T follicular helper cell (primary cell): ENCODE data around the gene MFSD6.
"Not testable (repeated sequence)": the region's sequence is repeated elsewhere in the genome, so short reads cannot be mapped to it uniquely, and the experiment has no call there.

Source experiments
- DNase-seq: peaks from one replicate; pipeline ENCODE4 v3.0.0-alpha.2; 2020; ENCODE audit warnings: low read depth

The MFSD6 gene

GRCh38 chr2:190501702-190502407, 93.7 kb downstream of the MFSD6 start:
- DNase-seq, result no peak

GRCh38 chr2:190503088-190503487, 94.9 kb downstream of the MFSD6 start:
- no peak for DNase-seq

GRCh38 chr2:190504912-190505311, 96.8 kb downstream of the MFSD6 start:
- DNase-seq, result no peak

DNA sequence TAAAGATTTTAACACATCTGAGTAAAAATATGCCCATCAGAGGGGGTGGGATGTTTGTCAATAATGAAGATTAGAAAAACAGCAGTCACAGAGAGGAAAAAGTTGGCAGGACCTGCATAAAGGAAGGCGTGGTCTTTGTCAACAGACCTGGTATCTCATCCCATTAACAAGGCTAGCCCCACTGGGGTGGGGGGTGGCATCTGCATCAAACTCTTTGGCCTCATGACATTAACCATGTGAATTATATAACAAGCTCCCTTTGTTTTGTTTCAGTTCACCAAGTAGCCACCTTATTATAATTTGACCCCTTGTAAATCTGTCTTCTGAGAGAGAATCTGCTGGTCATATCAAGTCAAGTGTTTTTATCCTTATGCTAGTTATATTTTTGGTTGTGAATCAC, 97.5 kb downstream of the MFSD6 start:
- DNase-seq, result no peak

DNA sequence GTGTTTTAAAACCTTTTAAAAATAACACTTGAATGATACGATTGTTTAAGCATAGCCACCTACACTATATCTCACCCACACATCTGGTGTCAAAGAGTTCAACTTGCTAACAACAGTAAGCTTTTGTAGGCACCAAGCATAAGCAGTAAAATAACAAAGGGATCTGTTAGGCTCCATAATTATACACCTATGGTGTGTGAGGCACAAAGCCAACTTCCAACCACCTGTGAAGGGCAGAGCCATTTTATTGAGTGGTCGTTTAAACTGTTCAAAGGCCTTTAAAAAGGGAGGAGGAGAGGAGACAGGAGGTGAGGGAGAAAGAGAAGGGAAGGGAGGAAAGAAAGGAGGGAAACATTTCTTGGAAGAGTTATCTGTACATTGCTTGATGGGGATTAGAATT, 98.5 kb downstream of the MFSD6 start:
- no peak for DNase-seq

DNA sequence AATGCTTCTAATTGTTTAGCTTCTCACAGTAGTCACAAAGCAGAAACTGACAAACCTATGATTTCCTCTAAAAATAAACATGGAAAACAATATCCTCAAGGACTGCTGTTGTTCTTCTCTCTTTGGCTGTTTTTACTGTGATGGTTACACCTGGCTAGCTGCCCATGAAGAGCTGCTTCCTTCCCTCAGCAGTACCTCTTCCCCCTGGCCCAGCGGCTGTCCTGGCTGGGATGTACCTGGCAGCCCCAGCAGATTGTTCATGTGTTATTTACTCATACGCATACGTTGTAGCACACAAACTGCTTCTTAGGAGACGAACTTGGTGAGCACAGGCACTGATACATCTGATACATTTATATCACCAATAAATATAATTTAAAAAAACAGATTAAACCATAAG, 99.0 kb downstream of the MFSD6 start:
- no peak for DNase-seq

GRCh38 chr2:190509895-190510294, 101.7 kb downstream of the MFSD6 start:
- not testable (repeated sequence) for DNase-seq

DNA sequence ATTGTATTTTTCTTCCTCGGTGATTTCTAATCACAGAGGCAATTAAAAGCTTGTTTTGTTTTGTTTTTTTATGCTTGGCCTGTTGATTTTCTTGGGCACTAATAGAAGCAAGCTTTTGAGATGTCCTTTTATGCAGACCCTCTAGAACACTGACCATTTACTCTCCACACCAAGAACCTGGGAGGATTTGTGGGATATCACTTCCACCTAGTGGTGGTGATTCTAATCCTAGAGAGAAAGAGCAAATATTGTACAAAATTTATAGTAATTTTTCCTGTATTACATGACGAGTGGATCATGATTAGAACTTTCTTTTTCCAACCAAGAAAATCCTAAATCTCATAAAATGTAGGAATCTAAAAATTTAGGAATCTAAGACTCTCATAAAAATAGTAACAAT, 102.9 kb downstream of the MFSD6 start:
- no peak for DNase-seq

DNA sequence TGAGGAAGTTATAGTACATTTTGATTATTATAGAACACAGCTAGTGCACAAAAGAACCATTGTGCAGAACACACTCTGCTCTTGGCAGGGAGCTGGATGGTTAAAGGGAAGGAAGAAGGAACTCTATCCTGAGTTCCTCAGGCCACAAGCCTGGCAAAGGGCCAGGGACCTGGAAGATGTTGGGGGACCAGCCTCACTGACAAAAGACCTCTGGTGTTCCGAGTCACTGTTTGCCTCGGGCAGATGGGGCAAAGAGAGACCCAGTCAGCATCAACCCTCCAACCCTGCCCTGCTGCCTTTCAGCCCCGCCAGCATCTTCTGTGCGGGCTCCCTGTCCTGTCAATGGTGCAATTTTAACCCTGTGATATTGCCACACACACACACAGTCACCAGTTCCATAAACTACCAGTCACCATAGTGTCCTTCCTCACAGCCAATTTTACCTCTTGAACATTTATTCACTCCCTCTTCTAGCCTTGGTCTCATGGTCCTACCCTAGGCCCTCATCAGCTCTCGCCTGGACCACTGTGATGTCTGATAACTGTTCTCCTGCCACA, 104.5 kb downstream of the MFSD6 start:
- DNase-seq, result no peak

- DNase-seq, result no peak
Measured at GRCh38 chr2:190513877-190514276, 105.7 kb downstream of the MFSD6 start.

GRCh38 chr2:190514676-190515075, 106.5 kb downstream of the MFSD6 start:
- no peak for DNase-seq

DNA sequence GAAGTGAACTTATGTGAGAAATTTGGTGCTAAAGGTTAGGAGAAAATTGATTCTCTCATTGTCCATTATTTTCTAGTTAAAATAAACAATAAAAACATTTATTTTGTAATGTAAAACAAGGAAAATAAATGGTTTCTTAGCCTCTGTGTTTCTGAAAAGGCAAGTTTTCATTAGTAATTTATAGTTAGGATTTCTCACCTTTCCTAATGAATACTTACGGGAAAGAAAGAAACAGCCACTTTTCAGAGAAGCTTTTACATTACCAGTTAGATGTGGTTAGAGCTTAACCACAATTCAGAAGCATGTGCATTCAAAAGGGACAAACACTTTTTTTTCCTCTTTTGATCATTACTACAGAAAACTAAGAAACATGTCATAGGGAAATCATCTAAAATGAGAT, 107.5 kb downstream of the MFSD6 start:
- no peak for DNase-seq

- no peak for DNase-seq
Measured at GRCh38 chr2:190517468-190517867, 109.3 kb downstream of the MFSD6 start.

- no peak for DNase-seq
Measured at GRCh38 chr2:190519975-190520767, 112.0 kb downstream of the MFSD6 start.

GRCh38 chr2:190524928-190525327, 116.8 kb downstream of the MFSD6 start:
- DNase-seq, result no peak

GRCh38 chr2:190526105-190526750, 118.1 kb downstream of the MFSD6 start:
- no peak for DNase-seq

- DNase-seq, result no peak
Measured at GRCh38 chr2:190527214-190527613, 119.1 kb downstream of the MFSD6 start.

DNA sequence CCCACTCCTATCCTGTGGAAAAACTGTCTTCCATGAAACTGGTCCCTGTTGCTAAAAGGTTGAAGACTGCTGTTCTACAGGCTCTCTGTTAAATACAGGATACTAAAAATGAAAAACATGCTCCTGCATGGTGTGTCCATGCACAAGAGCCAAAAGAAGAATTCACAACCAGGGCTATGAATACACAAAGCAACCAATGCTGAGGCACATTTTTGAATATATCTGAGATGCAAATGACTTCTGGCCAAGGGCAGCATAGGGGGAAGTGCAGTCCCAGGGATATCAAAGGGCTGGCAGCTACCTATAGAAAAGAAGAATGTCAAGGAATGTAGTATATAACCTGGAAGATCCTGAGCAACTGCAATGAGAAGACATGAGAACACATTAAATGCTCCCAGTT, 119.8 kb downstream of the MFSD6 start:
- DNase-seq, result no peak

DNA sequence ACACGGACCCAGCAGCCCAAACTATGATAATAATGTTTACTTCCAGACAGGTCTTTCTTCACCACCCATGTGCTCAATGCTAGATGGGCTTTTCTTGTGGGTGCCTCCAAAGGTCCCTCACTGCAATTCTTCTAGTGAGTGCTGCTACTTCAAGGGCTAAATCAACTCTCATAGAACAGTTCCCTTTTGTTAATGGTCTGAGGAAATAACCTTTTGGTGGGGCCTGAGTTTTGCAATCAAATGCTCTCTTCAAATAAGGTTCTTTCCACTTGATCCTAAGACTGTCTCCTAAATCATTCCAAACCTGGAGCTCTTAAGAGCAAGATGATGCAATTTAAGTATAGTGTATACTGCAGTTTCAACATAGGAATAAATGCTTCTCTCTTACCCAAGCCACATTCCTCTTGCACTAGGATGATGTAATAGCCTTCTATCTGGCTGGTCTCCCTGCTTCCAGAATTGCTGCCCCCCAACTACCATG, 120.4 kb downstream of the MFSD6 start:
- no peak for DNase-seq

- no peak for DNase-seq
Measured at GRCh38 chr2:190529486-190530247, 121.5 kb downstream of the MFSD6 start.

GRCh38 chr2:190530248-190530900, 122.2 kb downstream of the MFSD6 start:
- DNase-seq, result no peak
